ENCODE data around the gene LY6G6D. TPM values are rescaled to one million over a fixed set of nuclear protein-coding genes. Genes with fewer than 3 reads are reported as not detected.

The LY6G6D gene, protein sequence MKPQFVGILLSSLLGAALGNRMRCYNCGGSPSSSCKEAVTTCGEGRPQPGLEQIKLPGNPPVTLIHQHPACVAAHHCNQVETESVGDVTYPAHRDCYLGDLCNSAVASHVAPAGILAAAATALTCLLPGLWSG
- not detected in 2 replicates for total RNA-seq (ENCODE audit: low replicate concordance)

DNA sequence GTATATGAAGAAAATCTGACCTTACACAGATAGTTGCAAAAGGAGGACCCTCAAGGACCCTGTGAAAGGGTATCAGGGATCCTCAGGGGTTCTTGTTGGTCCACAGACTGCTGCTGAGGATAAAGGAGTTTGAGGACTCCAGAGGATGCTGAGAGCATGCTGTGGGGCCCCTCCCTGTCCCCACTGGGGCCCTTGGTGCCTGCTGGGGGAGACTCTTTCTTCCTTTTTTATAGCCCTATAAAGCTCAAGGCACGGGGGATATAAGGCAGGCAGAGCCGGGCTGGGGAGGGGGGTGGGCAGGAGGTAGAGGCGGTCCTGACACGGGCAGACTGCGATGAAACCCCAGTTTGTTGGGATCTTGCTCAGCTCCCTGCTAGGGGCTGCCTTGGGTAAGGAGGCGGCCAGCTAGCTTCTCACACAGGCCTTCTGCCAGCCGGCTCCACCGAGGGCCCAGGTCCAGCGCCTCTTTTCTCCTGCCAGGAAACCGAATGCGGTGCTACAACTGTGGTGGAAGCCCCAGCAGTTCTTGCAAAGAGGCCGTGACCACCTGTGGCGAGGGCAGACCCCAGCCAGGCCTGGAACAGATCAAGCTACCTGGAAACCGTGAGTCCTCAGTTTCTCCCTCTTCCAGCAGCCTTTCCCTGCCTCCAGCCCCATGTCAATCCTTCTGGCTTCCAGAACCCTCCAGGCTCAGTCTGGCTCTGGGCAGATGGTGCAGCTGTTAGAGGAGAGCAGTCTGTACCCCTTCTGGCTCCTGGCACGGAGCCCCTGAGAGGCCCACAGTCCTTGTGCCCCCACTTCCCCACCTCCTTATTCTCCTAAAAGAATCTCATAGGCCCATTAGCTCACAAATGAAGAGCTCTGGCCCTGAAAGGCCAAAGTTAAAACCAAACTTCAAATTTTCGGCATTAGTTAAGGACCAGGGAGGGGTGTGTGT, at the start of gene LY6G6D:
Gene LY6G6D (plus strand): TSS at position 327 of the 937 bp plus-strand sequence. CDS start 8 bp downstream, at position 335.
- H3K4me3 ChIP-seq (ENCODE audit: low read depth, low read length), result no peak within 1 kb of the TSS
- DNase-seq (ENCODE audit: low read depth), result no peak
- TF ChIP-seq, protein P1, sequence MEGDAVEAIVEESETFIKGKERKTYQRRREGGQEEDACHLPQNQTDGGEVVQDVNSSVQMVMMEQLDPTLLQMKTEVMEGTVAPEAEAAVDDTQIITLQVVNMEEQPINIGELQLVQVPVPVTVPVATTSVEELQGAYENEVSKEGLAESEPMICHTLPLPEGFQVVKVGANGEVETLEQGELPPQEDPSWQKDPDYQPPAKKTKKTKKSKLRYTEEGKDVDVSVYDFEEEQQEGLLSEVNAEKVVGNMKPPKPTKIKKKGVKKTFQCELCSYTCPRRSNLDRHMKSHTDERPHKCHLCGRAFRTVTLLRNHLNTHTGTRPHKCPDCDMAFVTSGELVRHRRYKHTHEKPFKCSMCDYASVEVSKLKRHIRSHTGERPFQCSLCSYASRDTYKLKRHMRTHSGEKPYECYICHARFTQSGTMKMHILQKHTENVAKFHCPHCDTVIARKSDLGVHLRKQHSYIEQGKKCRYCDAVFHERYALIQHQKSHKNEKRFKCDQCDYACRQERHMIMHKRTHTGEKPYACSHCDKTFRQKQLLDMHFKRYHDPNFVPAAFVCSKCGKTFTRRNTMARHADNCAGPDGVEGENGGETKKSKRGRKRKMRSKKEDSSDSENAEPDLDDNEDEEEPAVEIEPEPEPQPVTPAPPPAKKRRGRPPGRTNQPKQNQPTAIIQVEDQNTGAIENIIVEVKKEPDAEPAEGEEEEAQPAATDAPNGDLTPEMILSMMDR (IDR thresholded peaks at IDR 0.05; ENCODE audit: insufficient read depth, low read length), result no peak

DNA sequence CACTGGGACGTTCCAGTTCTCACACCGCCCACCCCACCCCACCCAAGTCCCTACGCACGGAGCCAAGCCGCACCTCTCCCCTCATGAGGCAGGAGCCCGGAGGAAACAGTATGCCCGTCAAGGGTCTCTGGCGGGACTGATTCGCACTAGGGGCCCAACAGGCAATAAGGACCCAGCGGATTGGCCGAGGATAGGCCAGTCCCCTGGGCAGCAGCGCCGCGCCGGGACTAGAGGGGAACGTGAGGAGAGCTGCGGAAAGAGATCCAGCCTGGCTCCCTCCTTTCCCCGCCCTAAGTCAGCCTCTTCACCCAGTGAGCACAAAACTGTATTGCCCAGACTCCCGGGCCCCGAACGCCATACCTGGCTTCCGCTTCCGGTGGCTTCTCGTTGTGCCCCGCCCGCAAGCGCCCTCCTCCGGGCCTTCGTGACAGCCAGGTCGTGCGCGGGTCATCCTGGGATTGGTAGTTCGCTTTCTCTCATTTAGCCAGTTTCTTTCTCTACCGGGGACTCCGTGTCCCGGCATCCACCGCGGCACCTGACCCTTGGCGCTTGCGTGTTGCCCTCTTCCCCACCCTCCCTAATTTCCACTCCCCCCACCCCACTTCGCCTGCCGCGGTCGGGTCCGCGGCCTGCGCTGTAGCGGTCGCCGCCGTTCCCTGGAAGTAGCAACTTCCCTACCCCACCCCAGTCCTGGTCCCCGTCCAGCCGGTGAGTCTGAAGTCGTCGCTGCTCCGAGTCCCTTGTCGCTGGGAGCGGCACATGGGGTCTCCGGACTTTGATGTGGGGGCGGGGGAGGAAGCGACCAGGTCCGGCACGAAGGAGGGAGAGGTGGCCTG, 49.4 kb upstream of the LY6G6D start, which contains the start of gene CSNK2B:
Gene CSNK2B (plus strand): TSS at position 580 of the 836 bp plus-strand sequence. CDS start 752 bp downstream, outside the sequence.
- H3K4me3 ChIP-seq (ENCODE audit: low read depth, low read length), result peak within 1 kb of the TSS; percentile 94
- DNase-seq (ENCODE audit: low read depth), result peak; percentile 96
- TF ChIP-seq, protein P1 (IDR thresholded peaks at IDR 0.05; ENCODE audit: insufficient read depth, low read length), result no peak

DNA sequence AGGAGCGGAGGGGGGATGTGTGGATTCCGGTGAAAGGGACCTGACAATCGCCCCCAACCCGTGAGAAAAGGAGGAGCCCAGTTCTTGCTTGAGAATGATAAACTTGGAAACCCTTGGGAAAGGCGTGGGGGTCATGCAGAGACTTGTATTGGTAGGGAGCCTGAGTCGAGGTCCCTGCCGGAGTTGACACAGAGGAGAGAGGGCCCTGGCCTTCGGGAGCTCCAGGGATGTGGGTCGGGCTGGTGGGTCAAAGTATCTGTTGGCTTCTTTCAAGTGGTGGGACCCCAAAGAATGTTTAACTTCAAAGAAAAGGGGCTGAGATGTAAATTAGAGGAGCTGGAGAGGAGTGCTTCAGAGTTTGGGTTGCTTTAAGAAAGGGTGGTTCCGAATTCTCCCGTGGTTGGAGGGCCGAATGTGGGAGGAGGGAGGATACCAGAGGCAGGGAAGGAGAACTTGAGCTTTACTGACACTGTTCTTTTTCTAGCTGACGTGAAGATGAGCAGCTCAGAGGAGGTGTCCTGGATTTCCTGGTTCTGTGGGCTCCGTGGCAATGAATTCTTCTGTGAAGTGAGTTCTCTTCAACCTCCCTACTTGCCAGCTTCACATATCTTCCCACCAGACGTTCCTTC, 48.7 kb upstream of the LY6G6D start:
- TF ChIP-seq, protein P1 (IDR thresholded peaks at IDR 0.05; ENCODE audit: insufficient read depth, low read length), result no peak
- DNase-seq (ENCODE audit: low read depth), result no peak
- peak overlapping the region; percentile 94 for H3K4me3 ChIP-seq (ENCODE audit: low read depth, low read length)

DNA sequence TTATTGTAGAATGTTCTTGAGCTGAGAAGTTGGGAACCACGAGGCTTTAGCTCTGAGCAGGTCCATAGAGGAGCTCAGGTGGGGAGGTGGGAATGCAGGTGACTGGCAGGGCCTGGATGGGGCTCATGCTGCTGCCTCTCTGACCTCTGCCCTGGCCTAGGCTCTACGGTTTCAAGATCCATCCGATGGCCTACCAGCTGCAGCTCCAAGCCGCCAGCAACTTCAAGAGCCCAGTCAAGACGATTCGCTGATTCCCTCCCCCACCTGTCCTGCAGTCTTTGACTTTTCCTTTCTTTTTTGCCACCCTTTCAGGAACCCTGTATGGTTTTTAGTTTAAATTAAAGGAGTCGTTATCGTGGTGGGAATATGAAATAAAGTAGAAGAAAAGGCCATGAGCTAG, 45.5 kb upstream of the LY6G6D start, which contains the start of gene LY6G5B:
Gene LY6G5B (plus strand): TSS at position 301 of the 400 bp plus-strand sequence. CDS start 975 bp downstream, outside the sequence.
- no peak within 1 kb of the TSS for H3K4me3 ChIP-seq (ENCODE audit: low read depth, low read length)
- TF ChIP-seq, protein P1 (IDR thresholded peaks at IDR 0.05; ENCODE audit: insufficient read depth, low read length), result no peak
- DNase-seq (ENCODE audit: low read depth), result no peak

DNA sequence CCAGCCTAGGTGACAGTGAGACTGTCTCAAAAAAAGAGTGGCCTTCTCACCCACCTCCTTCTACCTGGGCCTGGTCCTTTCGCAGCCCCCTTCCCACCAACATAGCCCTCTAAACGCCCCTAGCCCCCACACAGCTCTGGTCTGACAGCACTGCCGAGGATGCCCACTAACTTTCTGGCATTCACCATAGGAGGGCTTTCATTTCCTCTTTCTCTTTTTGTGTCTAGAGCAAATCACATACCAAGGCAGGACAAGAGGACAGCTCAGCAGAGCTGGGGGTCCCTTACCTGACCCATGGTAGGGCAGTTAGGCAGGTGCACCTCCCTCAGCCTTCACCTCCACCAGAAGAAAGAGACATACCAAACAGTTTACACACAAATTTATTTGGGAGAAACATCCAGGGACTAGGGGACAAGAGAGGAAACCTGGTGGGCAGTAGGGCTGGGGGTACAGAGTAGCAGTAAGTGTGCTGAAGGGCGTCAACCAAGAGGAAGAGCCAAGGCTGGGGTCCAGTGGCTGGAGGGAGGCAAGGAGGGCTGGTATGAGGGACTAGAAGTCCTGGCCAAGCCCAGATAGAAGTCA, 38.7 kb upstream of the LY6G6D start:
- TF ChIP-seq, protein P1 (IDR thresholded peaks at IDR 0.05; ENCODE audit: insufficient read depth, low read length), result no peak
- no peak overlapping the region for H3K4me3 ChIP-seq (ENCODE audit: low read depth, low read length)
- no peak for DNase-seq (ENCODE audit: low read depth)

All from fibroblast of the aortic adventitia (primary cell).